SK-N-SH treated with all-trans-retinoic acid at 6 μM for 48 hours (cell line): ENCODE measurements around the gene GKN1.

Experiments used
- ATAC-seq: fragments of 200-7000 bp; cut with Tn5 transposase; 3 replicates; pipeline ENCODE4 v1.9.1; 2020; ENCODE audit warnings: mild to moderate bottlenecking, moderate library complexity
- CREB5 ChIP-seq: fragments of 250-450 bp; sonication (Bioruptor Pico); IDR thresholded peaks from 2 replicates; pipeline ENCODE4 v1.5.1; 2020; ENCODE audit warnings: low read depth, mild to moderate bottlenecking, moderate library complexity
- GLIS3 ChIP-seq: fragments of 250-450 bp; sonication (Bioruptor Pico); IDR thresholded peaks from 2 replicates; pipeline ENCODE4 v1.5.0; 2020; ENCODE audit warnings: mild to moderate bottlenecking, moderate library complexity
- OSR1 ChIP-seq: fragments of 250-450 bp; sonication (Bioruptor Pico); IDR thresholded peaks from 2 replicates; pipeline ENCODE4 v1.8.0; 2022; ENCODE audit warnings: moderate library complexity, mild to moderate bottlenecking, inconsistent platforms
- RARB ChIP-seq: fragments of 250-450 bp; sonication (Bioruptor Pico); IDR thresholded peaks from 2 replicates; pipeline ENCODE4 v1.8.0; 2021; ENCODE audit warnings: mild to moderate bottlenecking, moderate library complexity
- SNAI2 ChIP-seq: fragments of 250-450 bp; sonication (Bioruptor Pico); IDR thresholded peaks from 2 replicates; pipeline ENCODE4 v1.5.0; 2020; ENCODE audit warnings: mild to moderate bottlenecking, moderate library complexity
- ZFP3 ChIP-seq: fragments of 250-450 bp; sonication (Bioruptor Pico); IDR thresholded peaks from 2 replicates; pipeline ENCODE4 v1.5.0; 2020; ENCODE audit warnings: mild to moderate bottlenecking, moderate library complexity
- ZNF8 ChIP-seq: fragments of 450-650 bp; formaldehyde crosslinking; IDR thresholded peaks from 2 replicates; pipeline ENCODE4 v1.5.0; 2020; ENCODE audit warnings: mild to moderate bottlenecking, moderate library complexity
- TF ChIP-seq, protein P1 (sequence below): fragments of 250-450 bp; sonication (Bioruptor Pico); IDR thresholded peaks from 2 replicates; pipeline ENCODE4 v1.5.1; 2021; ENCODE audit warnings: mild to moderate bottlenecking, moderate library complexity
- TF ChIP-seq, protein P2 (sequence below): fragments of 250-450 bp; sonication (Bioruptor Pico); IDR thresholded peaks from 2 replicates; pipeline ENCODE4 v1.8.0; 2020; ENCODE audit warnings: mild to moderate bottlenecking, moderate library complexity, borderline replicate concordance
- TF ChIP-seq, protein P3 (sequence below): fragments of 250-450 bp; sonication (Bioruptor Pico); IDR thresholded peaks from 2 replicates; pipeline ENCODE4 v1.5.0; 2020; ENCODE audit warnings: mild to moderate bottlenecking, moderate library complexity

The GKN1 gene

DNA sequence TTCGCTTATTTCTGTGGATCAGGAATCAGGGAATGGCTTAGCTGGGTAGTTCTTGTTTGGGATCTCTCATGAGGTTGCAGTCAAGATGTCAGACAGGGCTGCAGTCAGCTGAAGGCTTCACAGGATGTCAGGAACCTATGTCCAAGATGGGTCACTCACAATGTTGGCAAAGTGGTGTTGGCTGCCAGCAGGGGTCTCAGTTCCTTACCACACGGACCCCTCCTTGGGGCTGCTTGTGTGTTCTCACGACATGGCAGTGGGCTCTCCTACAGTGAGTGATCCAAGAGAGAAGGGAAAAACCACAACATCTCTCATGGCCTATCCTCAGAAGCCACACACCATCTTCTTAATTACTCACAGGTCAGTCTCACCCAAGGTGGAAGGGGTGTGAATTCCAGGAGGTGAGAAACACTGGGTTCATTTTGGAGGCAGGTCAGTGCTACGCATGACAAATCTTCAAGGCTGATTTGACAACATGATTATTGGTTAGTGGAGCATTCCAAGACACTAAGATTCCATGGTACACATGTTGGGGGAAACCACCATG, 37.2 kb downstream of the GKN1 start (continued):
- TF ChIP-seq CREB5 (CRISPR knock-in tag) (no peak), ZNF8 (CRISPR knock-in tag) (no peak), ZFP3 (no peak)
- TF ChIP-seq, protein P1, sequence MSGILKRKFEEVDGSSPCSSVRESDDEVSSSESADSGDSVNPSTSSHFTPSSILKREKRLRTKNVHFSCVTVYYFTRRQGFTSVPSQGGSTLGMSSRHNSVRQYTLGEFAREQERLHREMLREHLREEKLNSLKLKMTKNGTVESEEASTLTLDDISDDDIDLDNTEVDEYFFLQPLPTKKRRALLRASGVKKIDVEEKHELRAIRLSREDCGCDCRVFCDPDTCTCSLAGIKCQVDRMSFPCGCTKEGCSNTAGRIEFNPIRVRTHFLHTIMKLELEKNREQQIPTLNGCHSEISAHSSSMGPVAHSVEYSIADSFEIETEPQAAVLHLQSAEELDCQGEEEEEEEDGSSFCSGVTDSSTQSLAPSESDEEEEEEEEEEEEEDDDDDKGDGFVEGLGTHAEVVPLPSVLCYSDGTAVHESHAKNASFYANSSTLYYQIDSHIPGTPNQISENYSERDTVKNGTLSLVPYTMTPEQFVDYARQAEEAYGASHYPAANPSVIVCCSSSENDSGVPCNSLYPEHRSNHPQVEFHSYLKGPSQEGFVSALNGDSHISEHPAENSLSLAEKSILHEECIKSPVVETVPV (CRISPR knock-in tag), result no peak

DNA sequence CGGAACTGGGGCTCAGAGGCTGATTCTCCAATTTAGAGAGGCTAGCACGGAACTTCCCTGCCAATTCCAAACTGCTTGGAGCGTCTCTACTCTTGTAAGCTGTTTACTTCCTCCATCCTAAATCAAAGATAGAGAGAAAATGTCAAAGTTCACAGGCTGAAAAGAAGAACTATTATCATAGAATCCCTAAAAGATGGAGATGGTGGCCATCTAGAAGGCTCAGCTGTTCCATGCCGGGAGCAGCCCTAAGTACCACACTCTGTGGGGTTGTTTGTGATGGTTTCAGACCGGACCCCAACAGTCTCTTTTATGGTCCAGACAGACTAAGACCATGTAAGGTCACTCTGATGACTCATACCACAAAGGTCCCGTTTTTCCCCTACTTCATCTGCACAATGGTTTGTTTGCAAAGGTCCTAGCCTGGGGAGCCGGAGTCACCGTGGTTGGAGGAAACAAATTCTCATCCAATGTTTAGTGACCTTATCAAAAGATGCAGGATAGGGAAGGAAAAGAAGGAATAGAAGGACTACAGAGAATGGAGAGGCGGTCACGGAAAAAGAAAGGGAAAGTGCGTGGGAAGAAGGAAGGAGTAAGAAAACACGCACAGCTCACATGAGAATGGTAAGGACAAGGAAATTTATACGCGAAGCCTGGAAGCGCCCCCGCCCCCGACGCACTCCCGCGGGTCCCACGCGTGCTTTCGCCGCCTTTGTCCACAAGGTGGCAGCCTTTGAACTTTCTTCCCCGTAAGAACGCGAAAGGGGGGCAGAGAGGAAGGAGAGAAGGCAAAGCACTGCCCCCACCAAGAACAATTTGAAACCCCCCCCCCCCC, 38.1 kb downstream of the GKN1 start:
- ATAC-seq, result peak; percentile 48
- TF ChIP-seq, protein P2, sequence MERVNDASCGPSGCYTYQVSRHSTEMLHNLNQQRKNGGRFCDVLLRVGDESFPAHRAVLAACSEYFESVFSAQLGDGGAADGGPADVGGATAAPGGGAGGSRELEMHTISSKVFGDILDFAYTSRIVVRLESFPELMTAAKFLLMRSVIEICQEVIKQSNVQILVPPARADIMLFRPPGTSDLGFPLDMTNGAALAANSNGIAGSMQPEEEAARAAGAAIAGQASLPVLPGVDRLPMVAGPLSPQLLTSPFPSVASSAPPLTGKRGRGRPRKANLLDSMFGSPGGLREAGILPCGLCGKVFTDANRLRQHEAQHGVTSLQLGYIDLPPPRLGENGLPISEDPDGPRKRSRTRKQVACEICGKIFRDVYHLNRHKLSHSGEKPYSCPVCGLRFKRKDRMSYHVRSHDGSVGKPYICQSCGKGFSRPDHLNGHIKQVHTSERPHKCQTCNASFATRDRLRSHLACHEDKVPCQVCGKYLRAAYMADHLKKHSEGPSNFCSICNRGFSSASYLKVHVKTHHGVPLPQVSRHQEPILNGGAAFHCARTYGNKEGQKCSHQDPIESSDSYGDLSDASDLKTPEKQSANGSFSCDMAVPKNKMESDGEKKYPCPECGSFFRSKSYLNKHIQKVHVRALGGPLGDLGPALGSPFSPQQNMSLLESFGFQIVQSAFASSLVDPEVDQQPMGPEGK, result peak; percentile 96
- TF ChIP-seq ZNF8 (CRISPR knock-in tag), result no peak

DNA sequence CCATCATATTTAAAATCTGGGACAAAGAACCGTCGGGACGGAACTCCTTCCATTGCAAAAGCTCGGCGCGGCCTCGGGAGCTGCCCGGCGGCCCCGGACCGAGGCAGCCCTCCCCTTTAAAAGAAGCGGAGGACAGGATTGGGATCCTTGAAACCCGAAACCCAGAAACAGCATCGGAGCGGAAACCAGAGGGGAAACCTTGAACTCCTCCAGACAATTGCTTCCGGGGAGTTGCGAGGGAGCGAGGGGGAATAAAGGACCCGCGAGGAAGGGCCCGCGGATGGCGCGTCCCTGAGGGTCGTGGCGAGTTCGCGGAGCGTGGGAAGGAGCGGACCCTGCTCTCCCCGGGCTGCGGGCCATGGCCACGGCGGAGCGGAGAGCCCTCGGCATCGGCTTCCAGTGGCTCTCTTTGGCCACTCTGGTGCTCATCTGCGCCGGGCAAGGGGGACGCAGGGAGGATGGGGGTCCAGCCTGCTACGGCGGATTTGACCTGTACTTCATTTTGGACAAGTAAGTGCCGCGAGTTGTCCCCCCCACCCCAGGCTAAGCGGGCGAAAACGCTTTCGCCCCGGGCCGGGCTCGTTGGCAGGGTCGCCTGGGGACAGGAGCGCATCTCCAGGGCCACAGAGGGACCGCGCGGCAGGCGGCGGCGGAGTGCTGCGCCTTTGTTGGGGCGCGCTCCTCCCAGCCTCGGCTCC, 38.9 kb downstream of the GKN1 start, which contains the start of gene ANTXR1:
Gene ANTXR1, plus strand, starts transcription at position 38 of the 698 bp plus-strand sequence. Its CDS starts 321 bp downstream, at position 359.
- peak; percentile 82 for ATAC-seq
- TF ChIP-seq SNAI2 (no peak), OSR1 (CRISPR knock-in tag) (no peak), ZFP3 (no peak; the same call in 1 of the 2 replicates), GLIS3 (CRISPR knock-in tag) (0 out of 2 replicates have a peak, but pooled peaks have one; percentile 43), RARB (CRISPR knock-in tag) (no peak)
- TF ChIP-seq, protein P3, sequence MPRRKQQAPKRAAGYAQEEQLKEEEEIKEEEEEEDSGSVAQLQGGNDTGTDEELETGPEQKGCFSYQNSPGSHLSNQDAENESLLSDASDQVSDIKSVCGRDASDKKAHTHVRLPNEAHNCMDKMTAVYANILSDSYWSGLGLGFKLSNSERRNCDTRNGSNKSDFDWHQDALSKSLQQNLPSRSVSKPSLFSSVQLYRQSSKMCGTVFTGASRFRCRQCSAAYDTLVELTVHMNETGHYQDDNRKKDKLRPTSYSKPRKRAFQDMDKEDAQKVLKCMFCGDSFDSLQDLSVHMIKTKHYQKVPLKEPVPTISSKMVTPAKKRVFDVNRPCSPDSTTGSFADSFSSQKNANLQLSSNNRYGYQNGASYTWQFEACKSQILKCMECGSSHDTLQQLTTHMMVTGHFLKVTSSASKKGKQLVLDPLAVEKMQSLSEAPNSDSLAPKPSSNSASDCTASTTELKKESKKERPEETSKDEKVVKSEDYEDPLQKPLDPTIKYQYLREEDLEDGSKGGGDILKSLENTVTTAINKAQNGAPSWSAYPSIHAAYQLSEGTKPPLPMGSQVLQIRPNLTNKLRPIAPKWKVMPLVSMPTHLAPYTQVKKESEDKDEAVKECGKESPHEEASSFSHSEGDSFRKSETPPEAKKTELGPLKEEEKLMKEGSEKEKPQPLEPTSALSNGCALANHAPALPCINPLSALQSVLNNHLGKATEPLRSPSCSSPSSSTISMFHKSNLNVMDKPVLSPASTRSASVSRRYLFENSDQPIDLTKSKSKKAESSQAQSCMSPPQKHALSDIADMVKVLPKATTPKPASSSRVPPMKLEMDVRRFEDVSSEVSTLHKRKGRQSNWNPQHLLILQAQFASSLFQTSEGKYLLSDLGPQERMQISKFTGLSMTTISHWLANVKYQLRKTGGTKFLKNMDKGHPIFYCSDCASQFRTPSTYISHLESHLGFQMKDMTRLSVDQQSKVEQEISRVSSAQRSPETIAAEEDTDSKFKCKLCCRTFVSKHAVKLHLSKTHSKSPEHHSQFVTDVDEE (CRISPR knock-in tag), result peak; percentile 40; the same call in 1 of the 2 replicates

GRCh38 chr2:69013840-69014821, 39.7 kb downstream of the GKN1 start:
- ATAC-seq, result peak; percentile 50
- TF ChIP-seq, protein P3 (CRISPR knock-in tag), result no peak
- TF ChIP-seq, protein P2, result peak; percentile 53; the same call in 1 of the 2 replicates
- TF ChIP-seq, all 23 proteins: peak for 1
